ENCODE results near the gene HMCN2.

DNA sequence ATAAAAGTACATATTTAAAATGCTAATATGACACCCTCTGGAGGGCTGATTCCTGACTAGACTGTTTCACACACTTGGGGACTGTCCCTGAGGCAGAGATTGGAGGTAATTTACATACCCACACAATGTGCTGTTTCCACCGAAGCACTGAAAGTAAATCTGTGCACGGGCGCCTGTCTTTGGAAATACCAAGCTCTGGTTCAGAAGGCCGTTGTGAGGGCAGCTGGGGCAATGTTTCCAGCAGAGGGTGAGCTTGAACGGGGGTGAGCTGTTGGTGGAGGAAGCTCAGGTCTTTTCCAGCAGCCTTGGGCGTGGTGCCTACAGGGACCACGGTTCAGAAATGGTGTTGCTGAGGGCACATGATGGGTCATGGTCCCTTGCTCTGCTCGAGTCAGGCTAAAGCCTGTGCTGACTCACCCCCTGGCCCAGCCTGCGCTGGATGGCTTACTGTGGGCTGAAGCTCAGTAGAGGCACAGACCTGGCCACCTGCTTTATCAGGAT is 25.8 kb upstream of the HMCN2 start:
- TF ChIP-seq, protein P1, sequence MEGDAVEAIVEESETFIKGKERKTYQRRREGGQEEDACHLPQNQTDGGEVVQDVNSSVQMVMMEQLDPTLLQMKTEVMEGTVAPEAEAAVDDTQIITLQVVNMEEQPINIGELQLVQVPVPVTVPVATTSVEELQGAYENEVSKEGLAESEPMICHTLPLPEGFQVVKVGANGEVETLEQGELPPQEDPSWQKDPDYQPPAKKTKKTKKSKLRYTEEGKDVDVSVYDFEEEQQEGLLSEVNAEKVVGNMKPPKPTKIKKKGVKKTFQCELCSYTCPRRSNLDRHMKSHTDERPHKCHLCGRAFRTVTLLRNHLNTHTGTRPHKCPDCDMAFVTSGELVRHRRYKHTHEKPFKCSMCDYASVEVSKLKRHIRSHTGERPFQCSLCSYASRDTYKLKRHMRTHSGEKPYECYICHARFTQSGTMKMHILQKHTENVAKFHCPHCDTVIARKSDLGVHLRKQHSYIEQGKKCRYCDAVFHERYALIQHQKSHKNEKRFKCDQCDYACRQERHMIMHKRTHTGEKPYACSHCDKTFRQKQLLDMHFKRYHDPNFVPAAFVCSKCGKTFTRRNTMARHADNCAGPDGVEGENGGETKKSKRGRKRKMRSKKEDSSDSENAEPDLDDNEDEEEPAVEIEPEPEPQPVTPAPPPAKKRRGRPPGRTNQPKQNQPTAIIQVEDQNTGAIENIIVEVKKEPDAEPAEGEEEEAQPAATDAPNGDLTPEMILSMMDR (IDR thresholded peaks at IDR 0.05): peak in 1 of 4 experiments; percentile 7
- TF ChIP-seq POLR2AphosphoS5 (IDR thresholded peaks at IDR 0.05) (no peak), POLR2A (IDR thresholded peaks at IDR 0.05) (no peak)
